ENCODE results near the gene CANT1.

GRCh38 chr17:78959803-78960202, 49.8 kb downstream of the CANT1 start:
- TF ChIP-seq POLR2AphosphoS5 (IDR thresholded peaks at IDR 0.05; ENCODE audit: low read depth, low read length) (no peak), TAF1 (IDR thresholded peaks at IDR 0.05; ENCODE audit: borderline replicate concordance, insufficient read depth, low read length) (no peak), REST (IDR thresholded peaks at IDR 0.05; ENCODE audit: insufficient read depth in 1 of 2, low read depth in 2 of 2, low read length in 2 of 2) (no peak), SIN3A (IDR thresholded peaks at IDR 0.05; ENCODE audit: borderline replicate concordance, insufficient read depth, low read length) (no peak)
